Neural progenitor cell (in vitro differentiated cells): ENCODE results near the gene TIMM22.

Experiments
- CTCF ChIP-seq: fragments of 200-600 bp; sonication (generic); IDR thresholded peaks from 2 replicates; pipeline ENCODE4 v1.5.1; 2017; ENCODE audit warnings: antibody characterized with exemption, mild to moderate bottlenecking
- EZH2 ChIP-seq: fragments of 200-600 bp; sonication (generic); IDR thresholded peaks from 2 replicates; pipeline ENCODE4 v1.6.1; 2017; ENCODE audit warnings: antibody characterized with exemption, mild to moderate bottlenecking, moderate library complexity
- EZH2phosphoT487 ChIP-seq: fragments of 200-600 bp; sonication (generic); IDR thresholded peaks from 2 replicates; pipeline ENCODE4 v1.6.1; 2017; ENCODE audit warnings: antibody characterized with exemption

- no peak for TF ChIP-seq CTCF
- TF ChIP-seq EZH2, result no peak
- no peak for TF ChIP-seq EZH2phosphoT487
Observed at GRCh38 chr17:954431-955164, 42.3 kb upstream of the TIMM22 start.
